GM08714 (cell line): ENCODE measurements around the gene PRSS16.
"Not testable (repeated sequence)": the region's sequence is repeated elsewhere in the genome, so short reads cannot be mapped to it uniquely, and the experiment has no call there.

Experiments
- H3K4me3 ChIP-seq: fragments of 200-500 bp; sonication (Bioruptor generic); 2 replicates; pipeline ENCODE4 v1.5.1; 2014; ENCODE audit warnings: mild to moderate bottlenecking, low read length, inconsistent platforms
- ZNF274 ChIP-seq: IDR thresholded peaks from 2 replicates; pipeline ENCODE4 v1.6.1; 2012; ENCODE audit warnings: mild to moderate bottlenecking, low read depth, low read length

PRSS16 gene, protein sequence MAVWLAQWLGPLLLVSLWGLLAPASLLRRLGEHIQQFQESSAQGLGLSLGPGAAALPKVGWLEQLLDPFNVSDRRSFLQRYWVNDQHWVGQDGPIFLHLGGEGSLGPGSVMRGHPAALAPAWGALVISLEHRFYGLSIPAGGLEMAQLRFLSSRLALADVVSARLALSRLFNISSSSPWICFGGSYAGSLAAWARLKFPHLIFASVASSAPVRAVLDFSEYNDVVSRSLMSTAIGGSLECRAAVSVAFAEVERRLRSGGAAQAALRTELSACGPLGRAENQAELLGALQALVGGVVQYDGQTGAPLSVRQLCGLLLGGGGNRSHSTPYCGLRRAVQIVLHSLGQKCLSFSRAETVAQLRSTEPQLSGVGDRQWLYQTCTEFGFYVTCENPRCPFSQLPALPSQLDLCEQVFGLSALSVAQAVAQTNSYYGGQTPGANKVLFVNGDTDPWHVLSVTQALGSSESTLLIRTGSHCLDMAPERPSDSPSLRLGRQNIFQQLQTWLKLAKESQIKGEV

DNA sequence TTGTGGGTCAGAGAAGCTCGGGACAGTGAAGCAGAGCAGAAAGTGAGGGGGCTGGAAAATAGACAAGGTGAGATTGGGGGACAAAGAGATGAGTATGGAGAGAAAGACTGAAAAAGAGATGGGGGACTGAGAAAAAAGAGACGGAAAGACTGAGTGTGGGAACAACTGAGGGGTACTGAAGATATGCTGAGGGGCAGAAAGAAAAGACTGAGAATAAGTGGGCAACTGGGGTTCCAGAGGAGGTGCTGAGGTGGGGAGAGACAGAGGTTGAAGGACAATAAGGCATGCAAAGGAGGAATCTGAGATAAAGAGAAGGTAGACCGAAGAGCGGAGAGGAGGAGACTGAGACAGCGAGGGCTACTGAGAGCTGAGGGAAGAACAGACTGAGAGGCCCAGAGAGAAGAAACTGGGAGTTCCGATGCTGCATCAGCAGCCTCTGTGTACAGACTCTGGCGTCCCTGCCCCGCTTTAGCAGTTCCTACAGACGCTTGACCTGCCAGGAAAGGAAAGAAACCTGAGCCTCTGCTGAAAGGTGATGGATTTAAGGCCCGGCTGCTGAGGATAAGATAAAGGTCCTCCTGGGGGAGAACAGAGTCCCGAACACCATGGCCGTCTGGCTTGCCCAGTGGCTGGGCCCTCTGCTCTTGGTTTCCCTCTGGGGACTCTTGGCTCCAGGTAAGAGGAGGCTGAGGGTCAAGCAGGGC is at the start of gene PRSS16:
Gene PRSS16 (plus strand): TSS at position 569 of the 704 bp plus-strand sequence. CDS start 37 bp downstream, at position 606.
- TF ChIP-seq ZNF274, result no peak

DNA sequence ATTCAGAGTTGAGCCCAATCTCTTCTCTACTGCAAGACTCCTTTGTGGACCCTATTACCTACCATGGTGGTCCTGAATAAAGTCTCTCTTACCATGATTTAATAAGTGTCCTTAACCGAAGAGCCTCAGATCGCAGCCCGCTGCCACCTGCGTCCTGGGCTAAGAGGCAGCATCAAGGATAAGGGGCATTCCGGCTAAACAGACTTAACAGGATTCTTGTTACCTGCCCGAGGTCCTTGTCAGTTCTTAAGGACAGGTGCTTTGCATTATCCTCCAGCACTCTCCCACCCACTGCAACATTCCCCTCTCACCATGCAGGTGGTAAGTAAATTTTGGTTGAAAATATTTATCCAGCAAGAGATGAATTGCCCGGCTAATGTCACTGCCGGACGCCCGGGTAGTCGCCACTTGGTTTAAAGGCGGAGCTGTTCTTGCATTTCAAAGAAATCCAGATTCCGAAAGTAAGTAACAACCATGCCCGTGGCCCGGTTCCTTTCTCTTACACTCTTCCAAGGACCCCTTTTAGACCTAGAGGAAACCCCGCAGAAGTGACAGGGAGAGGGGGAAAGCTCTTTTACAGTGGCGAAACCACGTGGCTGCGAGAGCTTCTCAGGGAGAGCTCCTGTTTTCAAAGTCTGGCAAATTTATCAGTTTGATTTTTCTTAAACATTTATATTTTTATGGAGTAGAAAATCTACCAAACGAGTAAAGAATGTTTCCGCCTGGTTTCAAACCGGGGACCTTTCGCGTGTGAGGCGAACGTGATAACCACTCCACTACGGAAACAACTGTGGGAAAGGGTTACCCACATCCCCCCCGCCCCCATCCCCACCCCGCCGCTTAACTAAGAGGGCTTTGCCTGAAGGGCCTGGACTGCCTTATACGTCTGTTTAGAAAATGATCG is 41.9 kb upstream of the PRSS16 start:
- no peak for TF ChIP-seq ZNF274
- peak overlapping the region; percentile 42; the same call in 1 of the 2 replicates for H3K4me3 ChIP-seq

More for the DNA sequence above, at the start of gene PRSS16:
- H3K4me3 ChIP-seq, result no peak within 1 kb of the TSS

DNA sequence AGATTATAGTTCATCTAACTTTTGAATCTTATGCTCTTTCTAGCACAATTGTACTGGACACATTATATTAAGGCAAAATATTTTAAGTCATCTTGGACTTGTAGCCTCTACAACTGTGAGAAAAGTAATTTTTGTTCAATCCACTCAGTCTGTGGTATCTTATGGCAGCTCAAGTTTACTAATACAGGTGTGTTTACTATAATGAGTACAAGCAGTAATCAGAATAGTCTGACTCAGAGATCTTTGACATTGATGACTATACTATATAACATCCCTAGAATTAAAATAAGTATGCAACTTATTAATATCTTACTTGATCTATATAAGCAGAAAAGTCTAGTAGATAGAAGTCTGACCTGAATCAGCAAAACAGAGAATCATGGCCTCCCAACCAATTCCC is 40.7 kb upstream of the PRSS16 start:
- H3K4me3 ChIP-seq, result no peak overlapping the region
- no peak for TF ChIP-seq ZNF274

DNA sequence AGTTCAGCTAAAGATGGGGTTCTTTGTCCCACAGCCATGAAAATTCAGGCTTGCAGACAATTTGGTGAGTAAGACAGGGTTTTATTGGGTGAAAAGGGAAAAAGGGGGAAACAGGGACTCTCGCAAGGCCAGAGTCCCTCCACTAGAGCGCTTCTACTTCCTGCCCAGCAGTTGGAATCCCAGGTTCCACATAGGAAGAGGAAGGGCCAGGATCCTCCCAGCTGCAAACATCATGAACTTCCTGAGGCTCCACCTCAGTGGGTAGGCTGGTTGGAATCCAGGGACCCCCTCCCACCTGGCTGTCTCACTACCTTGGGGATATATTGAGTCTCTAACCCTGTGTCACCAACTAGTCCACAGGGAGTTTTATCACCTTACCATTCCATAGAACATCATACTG is 39.5 kb upstream of the PRSS16 start:
- TF ChIP-seq ZNF274, result no peak
- H3K4me3 ChIP-seq, result no peak overlapping the region

DNA sequence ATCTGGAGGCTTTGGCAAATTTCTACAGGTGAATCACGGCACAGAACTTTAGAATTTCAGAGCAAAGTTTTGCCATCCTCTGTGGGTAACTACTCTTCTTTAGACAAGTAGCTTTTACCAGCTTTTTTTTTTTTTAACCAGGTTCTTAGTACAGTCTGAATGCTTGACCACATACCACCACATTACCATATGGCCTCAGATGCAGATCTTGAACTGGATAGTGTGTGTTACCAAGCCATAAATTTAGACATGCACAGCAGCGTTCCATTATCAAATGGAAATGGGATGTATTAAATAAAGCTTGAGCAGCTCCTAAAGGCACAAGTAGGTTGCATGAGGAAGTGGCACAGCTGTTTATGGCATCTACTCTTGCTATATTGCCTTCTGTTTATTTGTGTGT is 38.3 kb upstream of the PRSS16 start:
- no peak overlapping the region for H3K4me3 ChIP-seq
- TF ChIP-seq ZNF274, result no peak

DNA sequence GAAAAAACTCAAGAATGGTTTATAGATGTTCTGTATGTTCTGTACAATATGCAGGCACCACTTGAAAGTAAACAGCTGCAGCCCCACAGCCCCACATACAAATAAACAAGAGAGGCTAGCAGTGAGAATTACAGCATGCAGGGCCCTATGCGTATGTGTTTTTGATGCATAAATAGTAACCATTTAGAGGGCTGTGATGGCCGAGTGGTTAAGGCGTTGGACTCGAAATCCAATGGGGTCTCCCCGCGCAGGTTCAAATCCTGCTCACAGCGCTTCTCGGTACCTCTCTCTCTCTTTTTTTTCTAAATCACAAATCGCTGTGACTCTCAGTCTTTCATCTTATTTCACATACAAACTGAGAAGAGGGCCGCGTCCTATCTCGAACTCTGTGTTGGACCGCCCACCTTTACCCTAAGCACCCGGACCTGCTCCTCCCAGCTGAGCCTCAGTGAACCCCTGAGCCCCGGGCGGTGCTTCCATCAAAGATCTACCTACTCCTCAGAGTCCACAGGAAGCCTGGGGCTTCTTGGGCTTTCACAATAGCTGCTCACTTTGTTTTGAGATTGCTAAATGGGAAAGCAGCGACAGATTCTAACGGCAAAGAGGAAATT is 37.7 kb upstream of the PRSS16 start:
- TF ChIP-seq ZNF274, result no peak
- H3K4me3 ChIP-seq, result no peak overlapping the region

DNA sequence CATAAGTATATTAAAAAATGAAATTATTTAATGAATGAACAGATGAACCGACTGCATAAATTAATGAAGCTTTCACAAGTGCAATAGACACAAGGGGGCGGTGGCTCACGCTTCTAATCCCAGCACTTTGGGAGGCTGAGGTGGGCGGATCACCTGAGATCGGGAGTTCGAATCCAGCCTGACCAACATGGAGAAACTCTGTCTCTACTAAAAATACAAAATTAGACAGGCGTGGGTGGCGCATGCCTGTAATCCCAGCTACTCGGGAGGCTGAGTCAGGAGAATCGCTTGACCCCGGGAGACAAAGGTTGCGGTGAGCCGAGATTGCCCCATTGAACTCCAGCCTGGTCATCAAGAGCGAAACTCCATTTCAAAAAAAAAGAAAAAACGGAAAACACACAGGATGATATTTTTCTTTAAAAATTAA is 34.4 kb upstream of the PRSS16 start:
- not testable (repeated sequence) for H3K4me3 ChIP-seq

DNA sequence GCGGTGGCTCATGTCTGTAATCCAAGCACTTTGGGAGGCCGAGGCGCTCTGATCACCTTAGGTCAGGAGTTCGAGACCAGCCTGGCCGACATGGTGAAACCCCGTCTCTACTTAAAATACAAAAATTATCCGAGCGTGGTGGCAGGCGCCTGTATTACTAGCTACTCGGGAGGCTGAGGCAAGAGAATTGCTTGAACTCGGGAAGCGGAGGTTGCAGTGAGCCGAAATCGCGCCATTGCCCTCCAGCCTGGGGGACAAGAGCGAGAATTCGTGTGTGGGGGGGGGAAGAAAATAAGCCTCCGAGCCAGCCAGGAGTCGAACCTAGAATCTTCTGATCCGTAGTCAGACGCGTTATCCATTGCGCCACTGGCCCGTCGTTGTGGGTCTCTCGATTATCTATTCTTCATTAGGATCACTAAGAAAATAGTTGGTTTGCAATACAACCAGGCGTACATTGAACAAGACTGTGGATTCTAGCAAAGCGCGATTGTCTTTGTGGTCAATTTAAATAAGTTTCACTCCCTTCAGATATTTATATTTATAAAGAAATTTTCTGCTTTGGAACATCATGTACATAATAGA is 33.9 kb upstream of the PRSS16 start:
- H3K4me3 ChIP-seq, result peak overlapping the region; percentile 71
- no peak for TF ChIP-seq ZNF274

DNA sequence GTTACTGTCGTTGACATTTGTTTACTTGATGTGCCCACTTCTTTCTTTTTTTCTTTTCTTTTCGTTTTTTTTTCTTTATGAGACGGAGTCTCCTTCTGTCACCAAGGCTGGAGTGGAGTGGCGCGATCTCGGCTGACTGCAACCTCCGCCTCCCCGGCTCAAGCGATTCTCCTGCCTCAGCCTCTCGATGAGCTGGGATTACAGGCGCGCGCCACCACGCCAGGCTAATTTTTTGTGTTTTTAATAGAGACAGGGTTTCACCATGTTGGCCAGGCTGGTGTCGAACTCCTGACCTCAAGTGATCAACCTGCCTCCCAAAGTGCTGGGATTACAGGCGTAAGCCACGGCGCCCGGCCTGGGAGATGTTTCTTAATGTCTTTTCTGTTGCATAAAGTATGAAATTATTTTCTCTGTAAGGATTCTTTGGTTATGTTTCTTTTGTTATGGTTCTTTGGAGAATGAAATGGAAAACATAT is 33.3 kb upstream of the PRSS16 start:
- peak overlapping the region; percentile 71 for H3K4me3 ChIP-seq
- no peak for TF ChIP-seq ZNF274

DNA sequence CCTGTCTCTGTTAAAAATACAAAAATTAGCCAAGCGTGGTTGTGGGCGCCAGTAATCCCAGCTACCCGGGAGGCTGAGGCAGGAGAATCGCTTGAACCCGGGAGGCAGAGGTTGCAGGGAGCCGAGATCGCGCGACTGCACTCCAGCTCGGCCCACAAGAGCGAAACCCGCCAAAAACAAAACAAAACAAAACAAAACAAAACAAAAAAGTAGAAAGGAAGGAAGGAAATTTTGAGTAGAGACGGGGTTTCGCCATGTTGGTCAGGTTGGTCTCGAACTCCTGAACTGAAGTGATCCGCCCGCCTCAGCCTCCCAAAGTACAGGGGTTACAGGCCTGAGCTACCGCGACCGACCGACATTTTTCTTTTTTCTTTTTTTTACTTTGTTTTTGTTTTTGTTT is 30.6 kb upstream of the PRSS16 start:
- TF ChIP-seq ZNF274, result no peak
- H3K4me3 ChIP-seq, result no peak overlapping the region

DNA sequence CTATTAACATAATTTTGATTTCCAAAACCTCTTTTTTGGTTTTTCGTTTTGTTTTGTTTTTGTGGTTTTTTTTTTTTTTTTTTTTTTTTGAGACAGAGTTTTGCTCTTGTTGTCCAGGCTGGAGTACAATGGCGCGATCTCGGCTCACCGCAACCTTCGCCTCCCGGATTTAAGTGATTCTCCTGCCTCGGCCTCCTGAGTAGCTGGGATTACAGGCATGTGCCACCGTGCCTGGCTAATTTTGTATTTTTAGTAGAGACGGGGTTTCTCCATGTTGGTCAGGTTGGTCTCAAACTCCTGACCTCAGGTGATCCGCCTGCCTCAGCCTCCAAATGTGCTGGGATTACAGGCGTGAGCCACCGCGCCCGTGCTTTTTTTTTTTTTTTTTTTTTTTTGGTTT is 24.5 kb upstream of the PRSS16 start:
- not testable (repeated sequence) for H3K4me3 ChIP-seq

DNA sequence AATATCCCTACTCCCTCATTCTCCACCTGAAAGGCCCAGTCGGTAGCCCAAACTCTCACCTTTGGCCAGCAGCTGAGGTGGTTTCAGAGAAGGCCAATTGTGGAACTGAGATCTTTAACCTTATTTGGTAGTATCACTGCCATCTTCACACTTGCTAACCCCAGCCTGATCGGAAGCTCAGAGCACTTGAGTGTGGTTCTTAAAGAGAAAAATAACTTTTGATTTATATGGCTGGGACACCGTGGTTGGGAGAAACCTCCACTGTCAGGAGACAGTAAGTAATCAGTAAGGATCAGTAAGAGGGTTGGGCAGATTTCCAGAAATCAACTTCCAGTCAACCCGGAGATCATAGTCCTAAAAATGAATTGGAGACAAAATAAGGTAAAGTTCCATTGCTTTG is 22.8 kb upstream of the PRSS16 start:
- H3K4me3 ChIP-seq, result no peak overlapping the region
- no peak for TF ChIP-seq ZNF274

DNA sequence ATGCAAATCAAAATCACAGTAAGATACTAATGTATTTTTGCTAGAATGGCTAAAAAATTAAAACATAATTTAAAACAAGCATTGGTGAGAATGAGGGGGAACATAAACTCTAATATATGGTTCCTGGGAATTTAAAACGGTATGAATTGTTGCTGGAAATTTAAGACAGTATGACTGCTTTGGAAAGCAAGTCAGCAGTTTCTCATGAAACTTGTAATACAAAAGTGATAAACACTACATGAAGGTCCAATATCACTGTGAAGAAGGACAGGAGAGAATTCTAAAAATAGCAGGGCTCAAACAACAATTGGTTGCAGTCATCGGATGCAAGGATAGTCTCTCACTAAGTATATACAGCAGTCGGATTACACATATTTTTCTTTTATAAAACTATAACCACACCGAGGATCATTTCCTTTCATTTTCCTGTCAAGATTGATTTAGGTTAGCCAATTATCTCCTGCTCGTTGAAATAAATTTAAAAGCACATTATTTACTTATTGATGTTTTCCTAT is 18.5 kb upstream of the PRSS16 start:
- peak overlapping the region; percentile 21; the same call in 1 of the 2 replicates for H3K4me3 ChIP-seq

More for the DNA sequence above, 18.5 kb upstream of the PRSS16 start:
- TF ChIP-seq ZNF274, result no peak
